PC-3 (cell line): ENCODE data around the gene P3H2. TPM values are rescaled to one million over a fixed set of nuclear protein-coding genes. Genes with fewer than 3 reads are reported as not detected.

Experiments used
- ATAC-seq: fragments of 200-7000 bp; cut with Tn5 transposase; 2 replicates; pipeline ENCODE4 v1.9.1; 2020; ENCODE audit warnings: mild to moderate bottlenecking, moderate library complexity
- BruUV-seq: library from RNA; stranded (reverse); fragments of 400-500 nt; replicated peaks from 2 replicates; lab custom pipeline; 2021; lab: Mats Ljungman, UMichigan
- CTCF ChIA-PET: fragments of 300-600 bp; sonication (Branson Sonifier 250); formaldehyde crosslinking; loops from one replicate; lab custom pipeline; 2022; ENCODE audit warnings: antibody characterized with exemption; lab: Charles Lee
- POLR2A ChIA-PET: fragments of 300-600 bp; sonication (Branson Sonifier 250); formaldehyde crosslinking; loops from one replicate; lab custom pipeline; 2022; ENCODE audit warnings: antibody characterized with exemption; ENCODE audit not compliant: unreplicated experiment; lab: Charles Lee
- DNase-seq: peaks from one replicate; pipeline ENCODE4 v3.0.0-alpha.2; 2015
- H2AFZ ChIP-seq: fragments of 300-600 bp; sonication (generic); 2 replicates; pipeline ENCODE4 v1.6.0; 2016; ENCODE audit warnings: antibody characterized with exemption, low read length
- H3F3A ChIP-seq: fragments of 300-600 bp; sonication (generic); one replicate; pipeline ENCODE4 v1.6.0; 2017; ENCODE audit warnings: antibody characterized with exemption, low read length, control low read depth, mild to moderate bottlenecking; ENCODE audit not compliant: unreplicated experiment
- H3K27ac ChIP-seq: fragments of 300-600 bp; sonication (generic); 2 replicates; pipeline ENCODE4 v1.5.1; 2016; ENCODE audit warnings: mild to moderate bottlenecking, low read length
- H3K27me3 ChIP-seq: fragments of 300-600 bp; sonication (generic); 2 replicates; pipeline ENCODE4 v1.6.1; 2016; ENCODE audit warnings: low read length, mixed read lengths
- H3K36me3 ChIP-seq: fragments of 300-600 bp; sonication (generic); 2 replicates; pipeline ENCODE4 v1.6.1; 2016; ENCODE audit warnings: low read depth, mixed run types, low read length, mixed read lengths
- H3K4me1 ChIP-seq: fragments of 300-600 bp; sonication (generic); 2 replicates; pipeline ENCODE4 v1.5.1; 2016; ENCODE audit warnings: low read length; ENCODE audit not compliant: insufficient read depth
- H3K4me2 ChIP-seq: fragments of 300-600 bp; sonication (generic); 2 replicates; pipeline ENCODE4 v1.6.0; 2016; ENCODE audit warnings: low read length
- H3K4me3 ChIP-seq: fragments of 300-600 bp; sonication (generic); 2 replicates; pipeline ENCODE4 v1.5.1; 2016; ENCODE audit warnings: mild to moderate bottlenecking, low read length, mixed read lengths
- H3K79me2 ChIP-seq: fragments of 300-600 bp; sonication (generic); 2 replicates; pipeline ENCODE4 v1.6.1; 2017; ENCODE audit warnings: low read length, mixed read lengths
- H3K9ac ChIP-seq: fragments of 300-600 bp; sonication (generic); 2 replicates; pipeline ENCODE4 v1.6.0; 2016; ENCODE audit warnings: mild to moderate bottlenecking, low read length
- H3K9me2 ChIP-seq: fragments of 300-600 bp; sonication (generic); replicated peaks from 2 replicates; pipeline ENCODE4 v1.6.1; 2016; ENCODE audit warnings: mixed run types, low read length, mixed read lengths
- H3K9me3 ChIP-seq: fragments of 300-600 bp; sonication (generic); 2 replicates; pipeline ENCODE4 v1.6.1; 2016; ENCODE audit warnings: low read length, mixed read lengths
- H4K20me1 ChIP-seq: fragments of 300-600 bp; sonication (generic); 2 replicates; pipeline ENCODE4 v1.6.1; 2016; ENCODE audit warnings: low read length, mixed read lengths
- EZH2 ChIP-seq: fragments of 300-600 bp; sonication (generic); IDR thresholded peaks from one replicate; pipeline ENCODE4 v1.6.1; 2017; ENCODE audit warnings: antibody characterized with exemption, mild to moderate bottlenecking, low read length; ENCODE audit not compliant: unreplicated experiment
- EZH2phosphoT487 ChIP-seq: fragments of 300-600 bp; sonication (generic); IDR thresholded peaks from 2 replicates; pipeline ENCODE4 v1.6.1; 2018; ENCODE audit warnings: mild to moderate bottlenecking, antibody characterized with exemption, low read length, borderline replicate concordance
- intact Hi-C: fragments of 100-400 bp; cut with micrococcal nuclease; formaldehyde crosslinking; loops from 2 replicates; pipeline ENCODE4 v1.9.0; 2023
- total RNA-seq: library from RNA; depleted of rRNA; stranded (reverse); fragments of >200 nt; gene quantifications from 2 replicates; pipeline ENCODE4 v1.2.3, GENCODE V29; 2014
- TF ChIP-seq, protein P1 (sequence below): fragments of 300-600 bp; sonication (generic); conservative IDR thresholded peaks from 2 replicates; pipeline ENCODE4 v1.5.1; 2017; ENCODE audit warnings: antibody characterized with exemption, low read depth, mild to moderate bottlenecking, low read length

Gene P3H2
- total RNA-seq, 1 experiment from 2014 or later: 4.5 TPM

- Histone ChIP-seq H4K20me1 (no peaks in the 10 kb centered on the region), H3K27me3 (no peaks in the 10 kb centered on the region), H3K9me3 (no peaks in the 10 kb centered on the region), H3K79me2 (no peaks in the 10 kb centered on the region), H3K4me3 (no peak overlapping the region), H3K36me3 (no peaks in the 10 kb centered on the region), H3F3A (no peaks in the 10 kb centered on the region), H3K9ac (no peak overlapping the region), H3K9me2 (no peaks in the 10 kb centered on the region), H3K27ac (no peak overlapping the region), H2AFZ (no peak overlapping the region), H3K4me2 (no peak overlapping the region), H3K4me1 (no peaks in the 10 kb centered on the region; the same call in 1 of the 2 replicates)
- TF ChIP-seq EZH2: no peak
- TF ChIP-seq EZH2phosphoT487: no peak
- TF ChIP-seq, protein P1, sequence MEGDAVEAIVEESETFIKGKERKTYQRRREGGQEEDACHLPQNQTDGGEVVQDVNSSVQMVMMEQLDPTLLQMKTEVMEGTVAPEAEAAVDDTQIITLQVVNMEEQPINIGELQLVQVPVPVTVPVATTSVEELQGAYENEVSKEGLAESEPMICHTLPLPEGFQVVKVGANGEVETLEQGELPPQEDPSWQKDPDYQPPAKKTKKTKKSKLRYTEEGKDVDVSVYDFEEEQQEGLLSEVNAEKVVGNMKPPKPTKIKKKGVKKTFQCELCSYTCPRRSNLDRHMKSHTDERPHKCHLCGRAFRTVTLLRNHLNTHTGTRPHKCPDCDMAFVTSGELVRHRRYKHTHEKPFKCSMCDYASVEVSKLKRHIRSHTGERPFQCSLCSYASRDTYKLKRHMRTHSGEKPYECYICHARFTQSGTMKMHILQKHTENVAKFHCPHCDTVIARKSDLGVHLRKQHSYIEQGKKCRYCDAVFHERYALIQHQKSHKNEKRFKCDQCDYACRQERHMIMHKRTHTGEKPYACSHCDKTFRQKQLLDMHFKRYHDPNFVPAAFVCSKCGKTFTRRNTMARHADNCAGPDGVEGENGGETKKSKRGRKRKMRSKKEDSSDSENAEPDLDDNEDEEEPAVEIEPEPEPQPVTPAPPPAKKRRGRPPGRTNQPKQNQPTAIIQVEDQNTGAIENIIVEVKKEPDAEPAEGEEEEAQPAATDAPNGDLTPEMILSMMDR: no peak
- BruUV-seq: no TSS peak
- ChIA-PET POLR2A (no interaction called here), CTCF (no interaction called here)
- ATAC-seq: no peak
- DNase-seq: no peak
- intact Hi-C loops: no loop called here
These were observed 21.6 kb downstream of the P3H2 start for GRCh38 chr3:190099099-190099498.

DNA sequence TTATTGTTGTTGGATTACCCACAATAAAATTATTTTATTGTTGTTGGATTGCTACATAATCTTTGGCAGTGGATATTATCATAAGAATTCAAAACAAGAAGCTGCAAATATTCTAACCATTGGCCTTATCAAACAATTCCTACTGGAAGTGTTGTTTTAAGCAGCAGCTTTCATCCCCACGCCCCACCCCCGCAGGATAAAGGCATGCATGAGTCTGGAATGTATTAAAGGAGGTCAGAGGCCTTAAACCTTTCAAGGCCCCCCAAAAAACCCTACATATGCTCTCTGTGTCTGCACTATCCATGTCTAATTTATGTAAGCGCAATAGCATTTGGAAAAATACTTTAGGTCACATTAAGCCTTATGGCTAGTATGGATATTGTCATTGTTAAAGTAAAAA lies 23.1 kb downstream of the P3H2 start:
- ATAC-seq (no peak), DNase-seq (no peak)
- no peaks in the 10 kb centered on the region for H3K79me2 ChIP-seq
- no peak overlapping the region for H3K27ac ChIP-seq
- H4K20me1 ChIP-seq: no peaks in the 10 kb centered on the region
- H3K4me1 ChIP-seq: peaks cover under 1% of the 10 kb centered on the region; the same call in 1 of the 2 replicates
- ChIA-PET POLR2A (no interaction called here), CTCF (no interaction called here)
- no TSS peak for BruUV-seq
- no peaks in the 10 kb centered on the region for H3K9me2 ChIP-seq
- no peak overlapping the region for H3K4me2 ChIP-seq
- H3F3A ChIP-seq: no peaks in the 10 kb centered on the region
- intact Hi-C loops: no loop called here
- TF ChIP-seq EZH2 (no peak), EZH2phosphoT487 (no peak)
- TF ChIP-seq, protein P1: no peak
- H3K9me3 ChIP-seq: no peaks in the 10 kb centered on the region
- no peaks in the 10 kb centered on the region for H3K36me3 ChIP-seq
- H3K27me3 ChIP-seq: no peaks in the 10 kb centered on the region
- H3K9ac ChIP-seq: no peak overlapping the region
- H2AFZ ChIP-seq: no peak overlapping the region
- H3K4me3 ChIP-seq: no peak overlapping the region

GRCh38 chr3:190097025-190097424 lies 23.7 kb downstream of the P3H2 start:
- BruUV-seq: no TSS peak
- Histone ChIP-seq H3K27ac (no peak overlapping the region), H2AFZ (no peak overlapping the region), H3K9ac (no peak overlapping the region), H3K9me2 (no peaks in the 10 kb centered on the region), H4K20me1 (no peaks in the 10 kb centered on the region), H3K4me3 (no peak overlapping the region), H3K4me1 (peaks cover 6% of the 10 kb centered on the region), H3K9me3 (no peaks in the 10 kb centered on the region), H3K79me2 (no peaks in the 10 kb centered on the region), H3K36me3 (no peaks in the 10 kb centered on the region), H3K4me2 (no peak overlapping the region), H3F3A (no peaks in the 10 kb centered on the region), H3K27me3 (no peaks in the 10 kb centered on the region)
- TF ChIP-seq, protein P1: no peak
- TF ChIP-seq EZH2phosphoT487 (no peak), EZH2 (no peak)
- no peak for ATAC-seq
- ChIA-PET POLR2A (no interaction called here), CTCF (no interaction called here)
- no peak for DNase-seq
- intact Hi-C loops: no loop called here
